CD4-positive, alpha-beta T cell treated with Interleukin-4 for 1 hour (primary cell): Measurements from ENCODE around the gene TIGD4.
A peak's percentile ranks its signal among the peaks of the same experiment; 100 is the strongest.

Experiments used
- DNase-seq, 2 donors: peaks; one replicate each; pipeline ENCODE4 v3.0.0-alpha.2; 2020 to 2022

Gene TIGD4

DNA sequence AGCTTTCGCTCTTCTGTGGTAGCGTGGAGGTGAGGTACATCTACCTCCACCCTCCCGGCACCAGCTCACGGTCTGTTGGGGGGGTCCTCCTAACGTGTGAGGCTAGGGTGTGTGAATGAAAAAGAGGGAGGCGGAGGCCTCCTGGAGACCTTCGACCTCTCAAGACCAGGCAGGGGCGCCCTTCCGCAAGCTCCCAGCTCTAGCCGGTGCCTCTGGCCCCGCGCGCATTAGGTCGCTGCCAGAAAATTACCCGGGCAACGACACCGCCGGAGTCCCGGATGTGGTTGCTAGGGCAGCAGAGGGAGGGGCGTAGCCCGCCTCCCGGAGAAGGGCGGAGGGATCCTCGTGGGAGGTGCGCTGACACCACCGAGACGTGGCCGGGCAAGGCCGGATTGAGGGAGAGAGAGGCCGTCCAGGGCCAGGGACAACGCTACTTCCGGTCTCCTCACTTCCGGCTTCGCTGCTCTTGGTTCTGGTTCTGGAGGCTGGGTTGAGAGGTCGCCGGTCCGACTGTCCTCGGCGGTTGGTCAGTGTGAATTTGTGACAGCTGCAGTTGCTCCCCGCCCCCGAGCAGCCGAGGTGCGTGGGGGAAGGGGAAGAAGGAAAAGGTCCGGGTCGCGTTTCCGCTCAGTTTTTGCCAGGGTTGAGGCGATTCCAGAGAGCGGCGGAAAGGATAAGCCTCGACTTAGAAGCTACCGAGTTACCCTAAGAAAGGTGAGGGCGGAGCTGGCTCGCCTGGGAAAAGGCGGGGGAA lies at the start of gene TIGD4, which contains the start of gene ARFIP1:
Gene TIGD4 (minus strand): TSS at position 218 of the 754 bp plus-strand sequence. CDS start 8,726 bp downstream, outside the sequence.
Gene ARFIP1 (plus strand): TSS at position 442 of the 754 bp plus-strand sequence. CDS start 49,680 bp downstream, outside the sequence.
- DNase-seq = peak; percentile 94 to 95

DNA sequence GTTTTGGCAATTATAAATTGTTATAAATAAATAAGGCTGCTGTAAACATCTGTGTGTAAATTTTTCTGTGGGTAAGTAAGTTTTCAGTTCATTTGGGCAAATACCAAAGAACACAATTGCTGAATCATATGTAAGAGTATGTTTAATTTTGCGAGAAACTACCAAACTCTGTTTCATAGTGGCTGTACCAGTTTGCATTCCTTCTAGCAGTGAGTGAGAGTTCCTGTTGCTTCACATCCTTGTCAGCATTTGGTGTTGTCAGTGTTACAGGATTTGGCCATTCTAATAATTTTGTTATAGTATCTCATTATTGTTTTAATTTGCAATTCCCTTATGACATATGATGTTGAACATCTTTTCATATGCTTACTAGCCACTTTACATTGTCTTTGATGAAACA lies 48.6 kb upstream of the TIGD4 start:
- no peak for DNase-seq

DNA sequence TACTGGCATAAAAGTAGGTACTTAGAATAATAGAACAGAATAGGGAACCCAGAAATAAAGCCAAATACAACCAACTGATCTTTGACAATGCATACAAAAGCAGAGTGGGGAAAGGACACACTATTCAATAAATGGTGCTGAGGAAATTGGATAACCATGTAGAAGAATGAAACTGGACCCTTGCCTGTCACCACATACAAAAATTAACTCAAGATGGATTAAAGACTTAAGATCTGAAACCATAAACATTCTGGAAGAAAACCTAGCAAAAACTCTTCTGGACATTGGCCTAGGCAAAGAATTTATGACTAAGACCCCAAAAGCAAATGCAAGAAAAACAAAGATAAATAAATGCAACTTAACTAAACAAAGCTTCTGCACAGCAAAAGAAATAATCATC lies 45.8 kb upstream of the TIGD4 start:
- DNase-seq = no peak

DNA sequence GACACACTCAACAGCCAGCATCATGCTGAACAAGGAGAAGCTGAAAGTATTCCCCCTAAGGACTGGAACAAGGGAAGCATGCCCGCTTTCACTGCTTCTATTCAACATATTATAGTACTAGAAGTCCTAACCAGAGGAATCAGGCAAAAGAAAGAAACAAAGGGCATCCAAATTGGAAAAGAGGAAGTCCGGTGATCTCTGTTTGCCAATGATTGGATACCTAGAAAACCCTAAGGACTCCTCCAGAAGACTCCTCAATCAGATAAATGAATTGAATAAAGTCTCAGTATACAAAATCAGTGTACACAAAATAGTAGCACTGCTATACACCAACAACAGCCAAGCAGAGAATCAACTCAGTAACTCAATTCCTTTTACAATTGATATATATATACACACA lies 45.0 kb upstream of the TIGD4 start:
- DNase-seq = no peak

DNA sequence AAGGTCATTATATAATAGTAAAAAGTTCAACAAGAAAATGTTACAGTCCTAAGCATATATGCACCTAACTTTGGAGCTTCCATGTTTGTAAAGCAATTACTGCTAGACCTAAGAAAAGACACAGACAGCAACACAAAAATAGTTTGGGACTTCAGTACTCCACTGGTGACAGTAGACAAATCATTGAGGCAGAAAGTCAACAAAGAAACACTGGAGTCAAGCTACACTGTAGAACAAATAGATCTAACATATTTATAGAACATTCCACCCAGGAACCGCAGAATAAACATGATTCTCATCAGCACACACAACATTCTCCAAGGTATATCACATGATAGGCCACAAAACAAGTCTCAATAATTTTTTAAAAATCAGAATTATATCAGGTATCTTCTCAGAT lies 42.8 kb upstream of the TIGD4 start:
- no peak for DNase-seq

DNA sequence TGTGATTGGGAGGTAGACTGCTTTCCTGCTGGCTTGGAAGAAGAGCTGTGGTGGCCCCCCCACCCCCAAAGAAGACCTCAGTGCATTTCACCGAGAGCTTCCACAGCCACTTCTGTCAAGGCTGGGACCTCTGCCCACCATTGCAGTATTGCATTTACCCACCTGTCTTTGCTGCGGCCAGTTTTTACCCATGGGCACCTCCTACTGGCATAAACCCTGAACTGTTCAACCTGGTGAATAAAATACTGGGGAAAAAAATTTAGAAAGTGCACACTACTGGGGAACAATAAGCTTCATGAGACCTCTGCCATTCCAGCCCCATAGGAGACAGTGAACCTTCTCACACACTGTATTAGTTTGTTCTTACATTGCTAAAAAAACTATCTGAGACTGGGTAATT lies 40.5 kb upstream of the TIGD4 start:
- no peak for DNase-seq

DNA sequence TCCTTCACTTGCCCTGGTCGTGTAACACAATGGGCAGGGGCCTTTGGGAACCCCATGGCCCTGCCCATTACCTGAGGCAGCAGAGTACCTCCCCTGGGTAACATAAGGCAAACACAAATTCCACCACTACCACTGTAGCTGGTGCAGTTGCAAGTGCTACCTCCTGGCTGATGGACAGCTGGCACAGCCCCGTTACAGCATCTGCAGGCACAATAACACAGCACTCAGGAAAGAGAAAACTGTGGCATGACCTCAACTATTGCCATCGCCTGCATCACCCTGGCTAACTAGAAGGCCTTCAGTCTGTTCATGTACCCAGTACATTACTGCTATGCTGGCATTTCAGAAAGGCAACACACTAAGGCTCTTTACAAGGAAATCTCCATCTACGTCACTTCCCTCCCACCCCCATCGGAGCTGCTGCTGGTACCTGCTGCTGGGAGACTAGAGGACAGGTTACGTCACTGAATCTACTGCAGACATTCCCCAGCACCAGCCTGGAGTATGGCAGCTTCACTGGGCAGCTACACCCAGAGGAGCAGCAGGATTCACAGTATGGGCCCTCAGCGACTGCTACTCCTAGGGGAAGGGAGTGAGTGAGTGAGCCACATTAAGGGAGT lies 39.6 kb upstream of the TIGD4 start:
- DNase-seq = no peak

DNA sequence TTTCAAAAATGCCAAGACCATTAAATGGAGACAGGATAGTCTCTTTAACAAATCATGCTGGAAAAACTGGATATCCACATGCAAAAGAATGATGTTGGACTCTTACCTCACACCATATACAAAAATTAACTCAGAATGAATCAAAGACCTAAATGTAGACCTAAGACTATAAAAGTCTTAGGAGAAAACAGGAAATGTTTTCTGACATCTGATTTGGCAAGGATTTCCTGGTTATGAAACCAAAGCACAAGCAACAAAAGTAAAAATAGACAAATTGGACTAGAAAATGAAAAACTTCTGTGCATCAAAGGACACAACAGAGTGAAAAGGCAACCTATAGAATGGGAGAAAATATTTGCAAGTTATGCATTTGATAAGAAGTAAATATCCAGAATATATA lies 37.8 kb upstream of the TIGD4 start:
- DNase-seq = no peak

DNA sequence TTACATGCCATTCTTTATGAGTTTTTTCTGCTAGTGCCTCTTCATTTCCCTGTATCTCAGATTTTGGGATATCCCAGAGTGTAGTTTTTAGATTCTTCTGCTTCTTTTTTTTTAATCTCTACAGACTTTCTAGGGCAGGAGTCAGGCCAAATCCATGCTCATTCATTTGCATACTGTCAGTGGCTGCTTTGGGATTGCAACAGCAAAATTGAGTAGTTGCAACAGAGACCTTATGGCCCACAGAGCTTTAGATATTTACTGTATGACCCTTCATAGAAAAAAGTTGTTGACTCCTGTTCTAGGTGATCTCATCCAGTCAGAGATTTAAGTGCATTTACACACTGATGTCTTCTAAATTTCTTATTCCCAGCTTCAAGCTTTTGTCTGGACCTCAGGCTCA lies 35.5 kb upstream of the TIGD4 start:
- DNase-seq = no peak

DNA sequence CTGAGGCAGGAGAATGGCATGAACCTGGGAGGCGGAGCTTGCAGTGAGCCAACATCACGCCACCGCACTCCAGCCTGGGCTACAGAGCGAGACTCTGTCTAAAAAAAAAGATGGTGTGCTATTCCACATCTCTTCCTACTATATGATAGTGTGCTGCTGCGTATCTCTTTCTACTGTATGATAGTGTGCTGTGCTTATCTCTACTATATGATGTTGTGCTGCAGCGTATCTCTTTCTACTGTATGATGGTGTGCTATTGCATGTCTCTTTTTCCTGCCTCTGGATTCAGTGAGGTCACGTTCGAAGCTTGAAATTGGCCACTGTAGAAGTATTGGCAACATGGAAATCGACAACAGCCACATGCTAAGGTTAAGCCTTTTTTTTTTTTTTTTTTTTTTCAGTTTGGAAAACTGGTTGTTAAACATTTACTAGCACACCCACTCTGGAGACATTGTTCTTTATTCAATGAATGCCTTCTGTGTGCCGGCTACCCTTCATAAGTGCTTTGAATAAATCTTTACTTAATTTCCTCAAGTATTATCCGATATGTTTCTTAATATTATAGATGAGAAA lies 31.3 kb upstream of the TIGD4 start:
- DNase-seq = no peak

DNA sequence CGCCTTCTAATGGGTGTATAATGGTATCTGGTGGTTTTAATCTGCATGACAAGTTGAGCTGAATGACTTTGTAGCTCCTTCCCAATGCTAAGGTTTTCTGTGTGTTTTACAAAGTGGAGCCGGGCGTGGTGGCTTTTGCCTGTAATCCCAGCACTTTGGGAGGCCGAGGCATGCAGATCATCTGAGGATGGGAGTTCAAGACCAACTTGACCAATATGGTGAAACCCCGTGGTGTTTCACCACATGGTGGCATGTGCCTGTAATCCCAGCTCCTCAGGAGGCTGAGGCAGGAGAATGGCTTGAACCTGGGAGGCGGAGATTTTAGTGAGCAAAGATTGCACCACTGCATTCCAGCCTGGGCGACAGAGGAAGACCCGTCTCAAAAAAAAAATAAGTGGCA lies 29.1 kb upstream of the TIGD4 start:
- no peak for DNase-seq

DNA sequence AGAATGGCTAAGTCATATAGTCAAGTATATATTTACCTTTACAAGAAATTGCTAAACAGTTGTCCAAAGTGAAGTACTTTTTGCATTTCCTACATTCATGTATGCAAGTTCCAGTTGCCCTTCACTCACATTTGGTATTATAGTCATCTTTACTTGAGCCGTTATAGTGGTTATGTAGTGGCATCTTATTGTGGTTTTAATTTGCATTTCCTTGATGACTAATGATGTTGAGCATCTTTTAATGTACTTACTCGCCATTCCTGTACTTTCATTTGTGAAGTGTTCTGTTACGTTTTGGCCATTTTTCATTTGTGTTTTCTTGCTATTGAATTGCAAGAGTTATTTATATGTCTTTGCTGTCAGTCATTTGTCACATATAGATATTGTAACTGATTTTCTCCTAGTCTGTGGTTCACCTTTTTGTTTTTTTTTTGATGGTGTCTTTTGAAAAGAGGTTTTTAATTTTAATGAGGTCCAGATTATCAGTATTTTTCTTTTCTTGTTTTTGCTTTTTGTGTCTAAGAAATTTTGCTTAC lies 27.8 kb upstream of the TIGD4 start:
- peak in 1 of 2 donors; percentile 31 for DNase-seq

DNA sequence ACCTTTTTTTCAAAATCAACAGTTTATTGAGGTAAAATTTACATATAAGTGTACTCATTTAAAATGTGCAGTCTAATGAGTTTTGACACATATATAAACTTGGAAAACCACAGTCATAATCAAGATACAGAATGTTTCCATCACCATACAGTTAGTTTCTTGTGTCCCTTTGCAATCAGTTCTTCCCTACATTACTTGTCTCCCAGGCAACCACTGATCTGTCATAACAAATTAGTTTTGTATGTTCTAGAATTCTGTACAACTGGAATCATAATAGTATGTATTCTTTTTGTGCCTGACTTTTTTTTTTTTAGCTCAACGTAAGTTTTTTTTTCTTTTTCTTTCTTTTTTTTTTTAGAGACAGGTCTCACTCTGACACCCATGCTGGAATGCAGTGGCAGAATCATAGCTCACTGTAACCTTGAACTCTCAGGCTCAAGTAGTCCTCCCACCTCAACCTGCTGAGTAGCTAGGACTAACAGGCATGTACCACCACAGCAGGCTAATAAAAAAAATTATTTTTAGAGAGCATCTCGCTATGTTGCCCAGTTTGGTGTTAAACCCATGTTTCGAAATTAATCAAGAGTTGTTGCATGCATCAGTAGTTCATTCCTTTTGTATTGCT lies 27.1 kb upstream of the TIGD4 start:
- DNase-seq = no peak

DNA sequence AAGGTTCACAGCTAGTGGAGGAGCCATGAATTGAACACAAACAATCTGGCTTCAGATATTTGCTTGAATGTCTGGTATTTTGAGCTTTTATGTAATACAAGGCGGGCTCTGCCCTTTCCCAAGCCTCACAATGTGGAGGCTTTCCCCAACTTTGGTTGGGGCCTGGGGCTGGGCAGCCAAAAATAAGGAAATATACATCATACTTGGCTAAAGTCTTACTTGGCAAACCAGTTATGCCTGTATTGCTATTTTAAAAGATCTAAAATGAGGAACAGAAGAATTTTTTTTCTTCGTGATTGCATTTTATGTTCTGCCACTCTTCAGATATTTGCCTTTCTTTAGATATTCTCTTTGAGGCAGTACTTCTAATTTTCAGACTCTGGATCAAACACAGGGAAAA lies 26.3 kb upstream of the TIGD4 start:
- DNase-seq = no peak

DNA sequence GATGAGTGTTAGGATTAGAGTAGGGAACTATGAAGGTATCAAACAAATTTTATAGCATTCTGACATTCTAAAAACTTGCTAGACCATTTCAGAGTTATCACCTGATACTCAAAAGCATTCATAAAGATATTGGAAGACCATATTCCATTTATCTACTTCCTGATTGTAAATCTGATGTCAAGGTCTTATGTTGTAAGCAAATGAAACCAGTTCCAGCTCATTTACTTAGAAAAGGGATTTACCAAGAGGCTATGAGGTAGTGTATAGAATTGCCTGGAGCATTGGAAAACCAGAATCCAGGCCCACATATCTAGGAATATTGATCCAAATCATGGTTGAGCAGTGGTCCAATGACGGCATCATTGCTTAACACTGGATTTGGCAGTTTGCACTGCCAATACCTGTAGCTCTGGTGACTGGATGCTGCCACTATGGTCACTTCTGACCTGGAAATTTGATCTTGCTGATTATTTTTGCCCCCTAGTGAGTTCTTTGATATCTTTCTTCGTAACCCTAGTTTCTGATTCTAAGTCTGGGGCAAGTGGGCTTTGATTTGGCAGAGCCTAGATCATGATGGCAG lies 25.6 kb upstream of the TIGD4 start:
- no peak for DNase-seq

DNA sequence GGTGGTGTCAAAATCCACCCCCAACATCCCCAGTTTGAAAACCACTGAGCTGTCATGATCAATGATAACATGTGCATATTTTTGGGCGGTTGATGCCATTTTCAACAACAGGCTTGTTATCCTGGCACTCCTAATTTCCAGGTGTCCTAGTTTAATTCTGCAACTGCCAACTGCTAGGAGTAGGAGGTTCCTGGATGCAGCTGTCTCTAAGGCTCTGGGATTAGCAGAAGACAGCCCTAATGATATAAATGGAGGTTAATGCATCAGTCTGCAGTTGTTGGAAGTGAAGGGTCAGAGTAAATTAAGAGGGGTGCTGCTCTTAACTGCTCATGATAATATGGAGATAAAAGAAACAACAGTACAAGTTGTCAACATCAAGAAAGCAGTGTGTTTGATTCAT lies 24.0 kb upstream of the TIGD4 start:
- no peak for DNase-seq

DNA sequence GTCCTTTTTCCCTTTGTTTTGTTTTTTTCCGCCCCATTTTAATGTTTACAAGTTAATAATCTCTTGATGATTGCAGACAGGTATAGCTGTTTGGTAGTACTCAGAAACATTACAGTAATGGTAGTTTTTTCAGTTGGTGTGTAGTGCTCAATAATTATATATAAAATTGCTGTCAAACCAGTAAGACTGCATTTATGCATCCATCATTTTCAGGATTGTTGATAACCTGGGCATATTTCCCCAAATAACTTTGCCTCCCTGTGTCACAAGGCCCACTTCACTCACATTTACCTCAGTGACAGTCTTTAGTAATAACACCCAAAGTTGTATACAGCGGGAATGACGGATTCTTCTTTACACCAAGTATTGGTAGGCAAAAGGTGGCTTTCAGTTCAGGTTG lies 16.4 kb upstream of the TIGD4 start:
- no peak for DNase-seq

DNA sequence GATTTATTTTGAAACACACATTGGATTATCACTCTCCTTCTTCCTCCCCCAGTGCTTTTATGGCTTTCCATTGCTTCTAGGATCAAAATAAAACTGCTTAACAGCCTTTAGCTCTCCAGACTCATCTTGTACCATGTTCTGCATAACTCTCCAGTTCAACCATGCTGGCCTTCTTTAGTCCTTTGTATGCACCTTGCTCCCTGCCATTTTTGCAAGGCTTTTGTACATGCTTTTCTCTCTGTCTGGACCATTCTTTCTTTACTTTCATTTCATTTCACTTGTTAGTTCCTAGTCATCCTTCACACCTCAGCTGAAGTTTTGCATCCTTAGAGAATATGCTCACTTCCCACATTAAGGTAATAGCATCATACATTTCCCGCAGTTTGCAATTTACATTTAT lies 7.1 kb upstream of the TIGD4 start:
- DNase-seq = no peak

DNA sequence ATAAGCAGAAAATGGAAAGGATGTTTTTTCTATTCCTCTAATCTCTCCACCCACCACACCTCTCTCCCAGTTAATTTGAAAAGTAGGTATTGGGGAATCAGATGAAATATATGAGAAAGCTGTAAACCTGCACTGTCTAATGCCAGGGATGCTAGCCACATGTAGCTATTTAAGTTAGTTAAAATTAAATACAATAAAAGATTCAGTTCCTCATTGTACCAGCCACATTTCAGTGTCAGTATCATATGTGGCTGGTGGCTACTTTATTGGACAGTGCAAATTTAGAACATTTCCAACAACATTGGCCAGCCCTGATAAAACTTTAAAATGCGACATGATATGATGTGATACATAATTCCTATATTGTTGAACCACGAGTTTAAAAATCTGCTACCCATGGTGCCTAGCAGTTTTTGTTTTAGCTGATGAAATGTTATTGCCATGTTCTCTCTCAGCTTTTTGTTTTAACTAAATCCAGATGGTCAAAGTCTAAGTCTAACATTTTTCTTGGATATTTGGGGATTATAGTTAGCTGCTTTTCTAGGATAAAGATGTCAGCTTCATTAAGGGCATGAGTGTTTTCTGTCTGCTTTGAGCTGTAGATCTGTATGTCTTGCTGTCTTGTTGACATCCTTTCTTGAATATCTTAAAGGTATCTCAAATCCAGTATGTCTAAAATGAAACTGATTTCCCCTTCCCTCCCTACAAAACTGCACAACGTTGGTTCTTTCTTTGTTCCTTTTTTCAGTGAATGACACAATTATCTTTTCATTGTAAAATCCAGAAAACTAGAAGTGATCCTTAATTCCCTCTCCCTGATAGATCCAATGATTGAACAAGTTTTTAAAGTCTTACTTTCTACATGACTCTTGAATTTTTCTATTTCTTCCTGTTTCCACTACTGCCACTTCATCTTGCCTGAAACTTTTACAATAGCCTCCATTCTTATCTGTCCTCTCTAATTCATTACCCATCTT lies 6.4 kb upstream of the TIGD4 start:
- peak in 1 of 2 donors; percentile 11 for DNase-seq

DNA sequence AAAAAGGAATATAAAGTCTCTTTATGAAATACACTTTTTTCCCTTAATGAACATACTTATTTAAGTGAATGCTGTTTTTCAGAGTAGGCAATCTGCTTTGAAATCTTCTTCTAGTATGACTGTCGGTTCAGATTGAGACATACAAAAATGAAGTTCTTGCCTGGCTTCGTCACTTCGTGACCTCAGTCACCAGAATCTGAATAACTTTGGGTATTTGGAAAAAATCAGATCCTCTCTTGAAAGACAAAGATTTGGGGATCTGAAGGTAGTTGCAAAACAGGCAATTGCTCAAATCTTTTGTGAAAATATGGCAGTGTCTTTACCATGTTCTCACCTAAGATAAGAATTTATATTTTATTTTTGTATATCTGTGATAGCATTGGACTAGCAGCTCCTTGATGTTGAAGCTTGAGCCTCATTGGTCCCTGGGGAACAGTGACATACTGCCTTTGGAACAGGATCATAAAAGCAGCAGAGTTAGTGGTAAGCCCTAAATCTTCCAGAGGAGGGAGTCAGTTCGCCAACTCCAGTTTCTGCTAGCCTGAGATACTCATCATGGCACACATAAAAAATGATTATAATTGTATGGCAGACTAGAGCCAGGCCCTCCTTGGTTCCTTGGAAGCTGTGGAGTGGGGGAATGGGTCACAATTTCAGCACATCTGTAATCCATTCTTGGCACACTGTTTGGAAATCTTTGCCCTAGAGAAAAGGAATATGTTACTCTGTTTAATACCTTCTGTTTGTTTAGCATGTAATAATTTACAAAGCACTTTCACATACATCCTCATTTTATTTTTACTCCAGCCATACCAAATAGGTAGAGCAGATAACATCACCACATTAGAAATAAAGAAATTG lies 5.2 kb upstream of the TIGD4 start:
- no peak for DNase-seq

DNA sequence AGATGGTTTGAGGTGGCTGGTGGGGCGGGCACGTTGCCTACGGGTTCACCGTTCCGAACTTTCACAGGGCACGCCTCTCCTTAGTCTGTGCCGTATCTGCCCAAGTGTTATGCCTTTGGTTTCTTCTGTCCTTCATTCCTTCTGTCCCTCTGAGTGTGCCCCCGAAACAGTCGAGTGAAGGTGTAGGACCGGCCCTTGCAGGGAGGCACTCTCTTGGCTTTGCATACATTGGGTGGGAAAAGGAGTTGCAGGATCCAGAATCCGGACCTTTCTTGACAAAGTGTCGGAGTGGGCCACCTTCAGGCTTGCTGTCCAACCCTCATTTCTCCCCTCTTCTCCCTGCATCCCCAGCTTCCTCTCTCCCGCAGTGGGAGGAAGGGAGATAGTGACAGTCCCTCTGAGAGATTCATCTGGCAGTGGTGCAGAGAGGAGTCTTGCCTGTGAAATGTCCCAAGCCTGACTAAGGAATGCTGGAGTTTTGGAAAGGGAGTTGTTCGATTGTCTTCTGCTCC lies 793 bp upstream of the TIGD4 start:
- no peak for DNase-seq
